Left ventricle myocardium inferior (tissue), 1 donor: ENCODE measurements around the gene SYNPR. TPM values are rescaled to one million over a fixed set of nuclear protein-coding genes. Genes with fewer than 3 reads are reported as not detected.

Experiments
- DNase-seq: peaks from one replicate; pipeline ENCODE4 v3.0.0-alpha.2; 2020
- H3K27ac ChIP-seq: fragments of 200-600 bp; replicated peaks from 2 replicates; pipeline ENCODE4 v1.8.0; 2021
- H3K27me3 ChIP-seq: fragments of 200-600 bp; 2 replicates; pipeline ENCODE4 v1.8.0; 2021; ENCODE audit warnings: low read depth
- H3K36me3 ChIP-seq: fragments of 200-600 bp; 2 replicates; pipeline ENCODE4 v1.8.0; 2021
- H3K4me1 ChIP-seq: fragments of 200-600 bp; 2 replicates; pipeline ENCODE4 v1.8.0; 2021
- H3K4me3 ChIP-seq: fragments of 200-600 bp; 2 replicates; pipeline ENCODE4 v1.8.0; 2021; ENCODE audit warnings: mild to moderate bottlenecking, moderate library complexity
- H3K9me3 ChIP-seq: fragments of 200-600 bp; replicated peaks from 2 replicates; pipeline ENCODE4 v1.8.0; 2021
- CTCF ChIP-seq: fragments of 200-600 bp; IDR thresholded peaks from 2 replicates; pipeline ENCODE4 v1.8.0; 2021; ENCODE audit warnings: antibody characterized with exemption, mild to moderate bottlenecking, borderline replicate concordance
- intact Hi-C: fragments of 100-400 bp; cut with micrococcal nuclease; formaldehyde crosslinking; loops from one replicate; pipeline ENCODE4 v1.11.0; 2022
- total RNA-seq: library from RNA; stranded (reverse); fragmentation: NEBNext Ultra II Directional; extraction: Animal tissue kit (Norgen Biotek cat#: 25700); gene quantifications from one replicate; pipeline ENCODE4 v1.2.1, GENCODE V29; 2021
- donor health status: DM: no; HTN: yes; CAD: no; lungs with severe emphysema.

The SYNPR gene
- total RNA-seq, 1 donor from 2014 or later, result 0.93 TPM

GRCh38 chr3:63474828-63475518 lies 196.9 kb downstream of the SYNPR start:
- Histone ChIP-seq H3K27ac (no peak overlapping the region), H3K9me3 (no peaks in the 10 kb centered on the region), H3K4me1 (peaks cover 3% of the 10 kb centered on the region), H3K27me3 (peaks cover 12% of the 10 kb centered on the region), H3K36me3 (no peaks in the 10 kb centered on the region), H3K4me3 (no peak overlapping the region)
- intact Hi-C loops, result no loop called here
- DNase-seq, result no peak
- no peak for TF ChIP-seq CTCF

GRCh38 chr3:63477494-63478129 lies 199.5 kb downstream of the SYNPR start:
- intact Hi-C loops, result no loop called here
- Histone ChIP-seq H3K4me3 (no peak overlapping the region), H3K27ac (no peak overlapping the region), H3K36me3 (no peaks in the 10 kb centered on the region), H3K9me3 (no peaks in the 10 kb centered on the region), H3K27me3 (peaks cover 7% of the 10 kb centered on the region), H3K4me1 (peaks cover 3% of the 10 kb centered on the region)
- no peak for DNase-seq
- no peak for TF ChIP-seq CTCF

- no peak for DNase-seq
Measured at GRCh38 chr3:63478990-63479660, 201.0 kb downstream of the SYNPR start.

DNA sequence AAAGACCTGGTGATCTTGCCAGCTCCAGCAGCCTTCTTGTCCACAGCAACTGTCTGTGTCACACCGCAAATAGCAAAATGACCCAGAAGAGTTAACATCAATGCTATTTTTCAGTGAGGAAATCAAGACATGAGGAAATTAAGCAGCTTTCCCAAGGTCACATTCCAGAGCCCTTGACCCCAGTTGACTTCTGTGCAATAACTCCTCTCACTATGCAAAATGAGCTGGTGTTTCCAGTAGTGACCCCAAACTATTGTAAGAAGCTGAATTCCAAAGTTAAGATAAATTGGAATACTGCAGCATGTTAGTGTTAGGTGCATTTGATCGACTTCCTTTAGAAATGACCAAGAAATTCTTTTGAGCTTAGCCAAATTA lies 201.5 kb downstream of the SYNPR start:
- no peaks in the 10 kb centered on the region for H3K4me1 ChIP-seq
- TF ChIP-seq CTCF, result no peak
- no peak overlapping the region for H3K27ac ChIP-seq
- intact Hi-C loops, result no loop called here
- no peaks in the 10 kb centered on the region for H3K9me3 ChIP-seq
- no peaks in the 10 kb centered on the region for H3K27me3 ChIP-seq
- H3K36me3 ChIP-seq, result no peaks in the 10 kb centered on the region
- no peak overlapping the region for H3K4me3 ChIP-seq
- no peak for DNase-seq

More at GRCh38 chr3:63478990-63479660, 201.0 kb downstream of the SYNPR start:
- no peaks in the 10 kb centered on the region for H3K9me3 ChIP-seq
- TF ChIP-seq CTCF, result no peak
- H3K27ac ChIP-seq, result no peak overlapping the region
- no peaks in the 10 kb centered on the region for H3K4me1 ChIP-seq
- intact Hi-C loops, result no loop called here
- H3K4me3 ChIP-seq, result no peak overlapping the region
- no peaks in the 10 kb centered on the region for H3K36me3 ChIP-seq
- no peaks in the 10 kb centered on the region for H3K27me3 ChIP-seq

DNA sequence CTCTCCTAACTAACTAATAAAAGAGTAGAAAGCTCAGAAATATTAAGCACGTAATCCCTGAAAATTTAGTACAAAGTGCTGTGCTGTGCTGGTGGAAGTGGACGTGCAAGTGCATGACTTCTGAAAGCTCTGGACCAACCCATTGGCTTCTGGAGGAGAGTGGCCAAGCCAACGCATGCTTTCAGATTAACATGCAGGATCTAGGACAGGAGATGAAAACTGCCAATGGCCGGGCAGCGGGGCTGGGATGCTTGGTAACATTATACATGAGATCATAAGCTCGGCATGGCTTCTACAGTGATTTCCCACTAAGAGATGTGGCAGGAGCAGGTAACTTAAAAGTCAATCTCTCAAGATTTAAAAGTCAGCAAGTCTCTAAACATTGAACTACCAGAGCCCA lies 203.5 kb downstream of the SYNPR start:
- intact Hi-C loops, result no loop called here
- no peaks in the 10 kb centered on the region for H3K4me1 ChIP-seq
- no peaks in the 10 kb centered on the region for H3K9me3 ChIP-seq
- H3K27me3 ChIP-seq, result no peaks in the 10 kb centered on the region
- H3K36me3 ChIP-seq, result no peaks in the 10 kb centered on the region
- no peak overlapping the region for H3K4me3 ChIP-seq
- no peak for DNase-seq
- TF ChIP-seq CTCF, result no peak
- H3K27ac ChIP-seq, result no peak overlapping the region
